HG02623 (cell line): Measurements from ENCODE around the gene STK17A.
"Not testable (repeated sequence)": the region's sequence is repeated elsewhere in the genome, so short reads cannot be mapped to it uniquely, and the experiment has no call there.

Experiments
- ATAC-seq: cut with Tn5 transposase; IDR thresholded peaks from one replicate; pipeline ENCODE4 v1.9.1; 2021; ENCODE audit warnings: moderate library complexity; ENCODE audit not compliant: unreplicated experiment

Gene STK17A

GRCh38 chr7:43565786-43566185 is 17.1 kb upstream of the STK17A start:
- no peak for ATAC-seq

- ATAC-seq = no peak
Measured at GRCh38 chr7:43568529-43568928, 14.4 kb upstream of the STK17A start.

GRCh38 chr7:43569424-43569823 is 13.5 kb upstream of the STK17A start:
- peak; percentile 68 for ATAC-seq

GRCh38 chr7:43570688-43571365 is 12.1 kb upstream of the STK17A start:
- ATAC-seq = peak; percentile 56

GRCh38 chr7:43572516-43573049 is 10.3 kb upstream of the STK17A start:
- ATAC-seq = no peak

GRCh38 chr7:43573832-43574231 is 9.1 kb upstream of the STK17A start:
- ATAC-seq = not testable (repeated sequence)

GRCh38 chr7:43575506-43575905 is 7.4 kb upstream of the STK17A start:
- no peak for ATAC-seq

GRCh38 chr7:43576241-43576640 is 6.7 kb upstream of the STK17A start:
- ATAC-seq = no peak

- no peak for ATAC-seq
Measured at GRCh38 chr7:43577485-43577951, 5.4 kb upstream of the STK17A start.

GRCh38 chr7:43583424-43584194 is 701 bp downstream of the STK17A start:
- peak; percentile 17 for ATAC-seq

GRCh38 chr7:43584195-43584586 is 1.3 kb downstream of the STK17A start:
- ATAC-seq = no peak

- not testable (repeated sequence) for ATAC-seq
Measured at GRCh38 chr7:43584733-43585132, 1.8 kb downstream of the STK17A start.

- no peak for ATAC-seq
Measured at GRCh38 chr7:43585562-43585961, 2.7 kb downstream of the STK17A start.

- no peak for ATAC-seq
Measured at GRCh38 chr7:43586251-43586900, 3.5 kb downstream of the STK17A start.

GRCh38 chr7:43588477-43589132 is 5.7 kb downstream of the STK17A start:
- no peak for ATAC-seq

GRCh38 chr7:43589133-43589478 is 6.2 kb downstream of the STK17A start:
- no peak for ATAC-seq

- no peak for ATAC-seq
Measured at GRCh38 chr7:43589728-43590127, 6.8 kb downstream of the STK17A start.

- ATAC-seq = peak; percentile 70
Measured at GRCh38 chr7:43590862-43591557, 8.1 kb downstream of the STK17A start.

GRCh38 chr7:43591558-43592180 is 8.8 kb downstream of the STK17A start:
- no peak for ATAC-seq

GRCh38 chr7:43592326-43592725 is 9.4 kb downstream of the STK17A start:
- ATAC-seq = no peak
